HG02623 (cell line): ENCODE results near the gene CLECL1.
A peak's percentile ranks its signal among the peaks of the same experiment; 100 is the strongest.
"Not testable (repeated sequence)": the region's sequence is repeated elsewhere in the genome, so short reads cannot be mapped to it uniquely, and the experiment has no call there.

ENCODE experiments used
- ATAC-seq: cut with Tn5 transposase; IDR thresholded peaks from one replicate; pipeline ENCODE4 v1.9.1; 2021; ENCODE audit warnings: moderate library complexity; ENCODE audit not compliant: unreplicated experiment

The CLECL1 gene

GRCh38 chr12:9698681-9699080 lies 34.2 kb downstream of the CLECL1 start:
- no peak for ATAC-seq

- ATAC-seq, result no peak
Observed at GRCh38 chr12:9697619-9698018, 35.3 kb downstream of the CLECL1 start.

- not testable (repeated sequence) for ATAC-seq
Observed at GRCh38 chr12:9695661-9696060, 37.2 kb downstream of the CLECL1 start.

GRCh38 chr12:9695150-9695549 lies 37.7 kb downstream of the CLECL1 start:
- ATAC-seq, result not testable (repeated sequence)

- no peak for ATAC-seq
Observed at GRCh38 chr12:9694241-9694640, 38.7 kb downstream of the CLECL1 start.

GRCh38 chr12:9692909-9693308 lies 40.0 kb downstream of the CLECL1 start:
- no peak for ATAC-seq

GRCh38 chr12:9687228-9687627 lies 45.7 kb downstream of the CLECL1 start:
- no peak for ATAC-seq

GRCh38 chr12:9685915-9686314 lies 47.0 kb downstream of the CLECL1 start:
- ATAC-seq, result no peak

GRCh38 chr12:9685366-9685765 lies 47.5 kb downstream of the CLECL1 start:
- ATAC-seq, result not testable (repeated sequence)

- not testable (repeated sequence) for ATAC-seq
Observed at GRCh38 chr12:9682949-9683348, 49.9 kb downstream of the CLECL1 start.

- not testable (repeated sequence) for ATAC-seq
Observed at GRCh38 chr12:9682508-9682907, 50.4 kb downstream of the CLECL1 start.

- ATAC-seq, result peak; percentile 14
Observed at GRCh38 chr12:9674226-9674590, 58.7 kb downstream of the CLECL1 start.

- ATAC-seq, result peak; percentile 31
Observed at GRCh38 chr12:9673404-9674225, 59.3 kb downstream of the CLECL1 start.
